HG03575 (cell line): ENCODE results near the gene PROX1.

Source experiments
- ATAC-seq: cut with Tn5 transposase; IDR thresholded peaks from one replicate; pipeline ENCODE4 v1.9.1; 2021; ENCODE audit not compliant: unreplicated experiment, insufficient number of reproducible peaks, low FRiP score; ENCODE audit errors: extremely low read depth

Gene PROX1

GRCh38 chr1:213995603-213996002, 7.8 kb downstream of the PROX1 start:
- ATAC-seq = no peak

- ATAC-seq = no peak
These were observed 8.7 kb downstream of the PROX1 start for GRCh38 chr1:213996320-213997037.

DNA sequence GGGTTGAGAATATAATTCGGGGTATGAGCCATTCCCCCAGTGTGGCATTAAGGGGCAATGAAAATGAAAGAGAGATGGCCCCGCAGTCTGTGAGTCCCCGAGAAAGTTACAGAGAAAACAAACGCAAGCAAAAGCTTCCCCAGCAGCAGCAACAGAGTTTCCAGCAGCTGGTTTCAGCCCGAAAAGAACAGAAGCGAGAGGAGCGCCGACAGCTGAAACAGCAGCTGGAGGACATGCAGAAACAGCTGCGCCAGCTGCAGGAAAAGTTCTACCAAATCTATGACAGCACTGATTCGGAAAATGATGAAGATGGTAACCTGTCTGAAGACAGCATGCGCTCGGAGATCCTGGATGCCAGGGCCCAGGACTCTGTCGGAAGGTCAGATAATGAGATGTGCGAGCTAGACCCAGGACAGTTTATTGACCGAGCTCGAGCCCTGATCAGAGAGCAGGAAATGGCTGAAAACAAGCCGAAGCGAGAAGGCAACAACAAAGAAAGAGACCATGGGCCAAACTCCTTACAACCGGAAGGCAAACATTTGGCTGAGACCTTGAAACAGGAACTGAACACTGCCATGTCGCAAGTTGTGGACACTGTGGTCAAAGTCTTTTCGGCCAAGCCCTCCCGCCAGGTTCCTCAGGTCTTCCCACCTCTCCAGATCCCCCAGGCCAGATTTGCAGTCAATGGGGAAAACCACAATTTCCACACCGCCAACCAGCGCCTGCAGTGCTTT, 9.4 kb downstream of the PROX1 start:
- no peak for ATAC-seq

GRCh38 chr1:213997772-213998107, 10.0 kb downstream of the PROX1 start:
- ATAC-seq = no peak

- ATAC-seq = no peak
These were observed 11.0 kb downstream of the PROX1 start for GRCh38 chr1:213998785-213999184.

- no peak for ATAC-seq
These were observed 12.0 kb downstream of the PROX1 start for GRCh38 chr1:213999732-214000131.

DNA sequence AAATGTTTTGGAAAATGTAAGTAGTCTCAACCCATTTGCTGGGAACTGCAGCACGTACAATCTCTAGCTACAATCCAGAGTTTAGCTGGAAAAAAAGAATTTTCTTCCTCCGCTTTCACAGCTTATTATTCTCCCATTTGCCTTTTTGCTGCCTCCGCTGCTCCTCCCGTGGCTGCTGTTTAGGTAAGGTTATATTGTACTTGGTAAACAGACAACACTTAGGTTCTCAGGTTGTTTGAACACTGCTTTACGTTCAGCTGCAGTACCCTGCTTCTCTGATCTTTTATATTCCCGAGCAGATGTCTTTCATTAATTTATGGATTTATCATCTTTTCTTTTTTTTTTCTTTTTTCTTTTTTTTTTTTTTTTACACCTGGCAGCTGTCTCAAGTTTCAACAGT, 14.3 kb downstream of the PROX1 start:
- ATAC-seq = no peak

DNA sequence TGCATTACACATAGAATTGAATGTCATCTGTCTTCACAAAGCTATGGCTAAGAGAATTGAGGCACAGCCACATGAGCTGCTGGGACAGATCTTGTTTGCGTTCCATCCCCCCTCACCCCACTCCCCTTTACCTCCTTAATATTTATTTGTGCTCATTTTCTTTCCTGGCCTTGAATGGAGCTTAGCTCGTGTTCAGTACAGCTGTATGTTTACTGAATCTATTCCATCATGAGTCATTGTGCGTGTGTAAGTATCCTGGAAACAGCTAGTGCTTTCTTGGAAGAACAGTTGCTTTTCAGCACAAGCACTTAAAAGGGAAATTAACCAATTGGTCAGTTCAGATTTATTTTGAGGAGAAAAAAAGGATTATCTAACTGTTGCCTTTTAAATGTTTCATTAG, 14.7 kb downstream of the PROX1 start:
- ATAC-seq = no peak

DNA sequence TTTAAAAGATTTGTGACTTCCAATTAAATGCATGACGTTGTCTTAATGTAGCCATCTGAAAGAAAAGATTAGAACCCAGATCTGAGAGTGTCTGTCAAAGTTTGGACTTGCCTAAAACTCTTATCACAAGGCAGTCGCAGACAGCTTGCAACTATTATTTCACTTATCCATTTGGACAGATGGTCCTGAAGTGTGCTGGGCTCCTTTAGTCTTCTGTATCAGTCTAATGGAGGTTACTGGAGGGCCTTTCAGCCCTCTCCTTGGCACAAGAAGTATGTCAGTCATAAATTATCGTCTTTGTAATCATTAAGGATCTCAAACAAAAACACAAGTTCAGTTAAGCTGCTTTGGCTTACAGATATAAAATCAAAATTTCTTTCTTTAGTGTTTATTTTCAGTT, 15.5 kb downstream of the PROX1 start:
- no peak for ATAC-seq

GRCh38 chr1:214004014-214004413, 16.2 kb downstream of the PROX1 start:
- no peak for ATAC-seq

GRCh38 chr1:214004795-214005194, 17.0 kb downstream of the PROX1 start:
- no peak for ATAC-seq

GRCh38 chr1:214005708-214006107, 17.9 kb downstream of the PROX1 start:
- no peak for ATAC-seq

- no peak for ATAC-seq
These were observed 19.1 kb downstream of the PROX1 start for GRCh38 chr1:214006845-214007244.

GRCh38 chr1:214008347-214008746, 20.6 kb downstream of the PROX1 start:
- no peak for ATAC-seq

DNA sequence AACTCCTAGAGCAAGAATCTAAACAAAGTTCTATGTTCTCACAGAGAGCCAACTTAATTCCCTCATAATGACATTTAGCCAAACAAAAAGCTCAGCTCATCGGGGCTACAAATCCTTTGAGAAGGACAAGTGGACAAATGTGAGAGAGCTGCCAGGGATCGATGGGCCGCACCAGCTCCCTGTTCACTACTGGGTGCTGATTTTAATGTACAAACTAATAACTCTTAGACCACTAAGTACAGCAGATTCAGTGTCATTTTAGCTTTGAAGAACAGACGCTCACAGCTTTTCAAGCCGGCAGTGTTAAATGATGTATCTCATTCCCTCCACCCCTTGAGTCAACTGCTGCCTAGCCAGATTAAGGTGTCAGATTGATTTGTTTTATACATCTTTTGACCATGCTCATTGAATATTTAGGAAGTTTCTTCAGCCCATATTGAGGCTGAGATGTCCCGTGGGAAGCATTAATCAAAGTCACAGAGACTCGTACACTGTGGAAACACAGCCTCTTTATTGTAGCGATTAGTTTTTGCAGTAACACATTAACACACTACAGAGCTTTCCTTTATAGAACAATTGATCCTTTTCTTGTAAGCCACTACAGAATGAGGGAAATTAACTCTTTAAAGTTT, 21.1 kb downstream of the PROX1 start:
- no peak for ATAC-seq

GRCh38 chr1:214009423-214010196, 21.8 kb downstream of the PROX1 start:
- no peak for ATAC-seq

- no peak for ATAC-seq
These were observed 22.4 kb downstream of the PROX1 start for GRCh38 chr1:214010197-214010573.

GRCh38 chr1:214010717-214011116, 22.9 kb downstream of the PROX1 start:
- no peak for ATAC-seq

GRCh38 chr1:214012418-214012817, 24.6 kb downstream of the PROX1 start:
- no peak for ATAC-seq
